ENCODE data around the gene RAC2. TPM values are rescaled to one million over a fixed set of nuclear protein-coding genes. Genes with fewer than 3 reads are reported as not detected.

The RAC2 gene
- polyA plus RNA-seq, 2 of the 4 experiments (the other 2 are of a cell fraction): 0.05 TPM; not detected in 1

GRCh38 chr22:37220543-37220981, 23.5 kb downstream of the RAC2 start:
- ATAC-seq: no peak
- Histone ChIP-seq H3K4me1 (no peaks in the 10 kb centered on the region), H3K27ac (no peak overlapping the region), H3K9me3 (no peaks in the 10 kb centered on the region; the same call in 2 of the 3 replicates), H3K4me2 (no peak overlapping the region), H3K4me3 (no peak overlapping the region)
- WGBS (ENCODE audit: missing lambda C conversion rate): 61% methylated on average over 4 of the region's 4 CpGs
- TF ChIP-seq POLR2AphosphoS2 (conservative IDR thresholded peaks at IDR 0.05; ENCODE audit: low read length) (no peak), RARB (CRISPR knock-in tag; IDR thresholded peaks at IDR 0.05) (no peak), REST (IDR thresholded peaks at IDR 0.05) (no peak), CTCF (IDR thresholded peaks at IDR 0.05) (no peak), JUN (IDR thresholded peaks at IDR 0.05) (no peak), HES2 (IDR thresholded peaks at IDR 0.05) (no peak), CBX8 (IDR thresholded peaks at IDR 0.05) (no peak), ZSCAN20 (CRISPR knock-in tag; IDR thresholded peaks at IDR 0.05) (no peak), NPAS2 (CRISPR knock-in tag; IDR thresholded peaks at IDR 0.05; ENCODE audit: borderline replicate concordance) (no peak), HOXB13 (CRISPR knock-in tag; IDR thresholded peaks at IDR 0.05; ENCODE audit: low read depth) (no peak), NR3C1 (IDR thresholded peaks at IDR 0.05) (no peak), HEYL (CRISPR knock-in tag; IDR thresholded peaks at IDR 0.05) (no peak), PHF8 (IDR thresholded peaks at IDR 0.05; ENCODE audit: borderline replicate concordance, low read depth) (no peak), ELK1 (IDR thresholded peaks at IDR 0.05; ENCODE audit: low read depth, low read length) (no peak), POLR2A (IDR thresholded peaks at IDR 0.05; ENCODE audit: low read length) (no peak), USF2 (IDR thresholded peaks at IDR 0.05) (no peak)
- CTCF ChIA-PET: no interaction called here
- POLR2A ChIA-PET: no interaction called here
- no peak for DNase-seq (ENCODE audit: low read depth in 1 of 2, low spot score in 1 of 2)
- FAIRE-seq: no peak

GRCh38 chr22:37219533-37219932, 24.5 kb downstream of the RAC2 start:
- Histone ChIP-seq H3K4me2 (no peak overlapping the region), H3K4me3 (no peak overlapping the region), H3K9me3 (no peaks in the 10 kb centered on the region; the same call in 2 of the 3 replicates), H3K27ac (no peak overlapping the region), H3K4me1 (no peaks in the 10 kb centered on the region)
- ChIA-PET POLR2A (no interaction called here), CTCF (interaction anchor here (0.8 to 0.9 kb wide), 3 partner anchors 19 to 54 kb away, joined by 3 to 5 read pairs (median 3); no protein-coding TSS in a partner anchor)
- WGBS (ENCODE audit: missing lambda C conversion rate): 58% methylated on average over 6 of the region's 6 CpGs
- TF ChIP-seq SMC3 (IDR thresholded peaks at IDR 0.05): no peak
- no peak for TF ChIP-seq ELK1 (IDR thresholded peaks at IDR 0.05; ENCODE audit: low read depth, low read length)
- TF ChIP-seq MAFK (IDR thresholded peaks at IDR 0.05; ENCODE audit: partially characterized antibody): no peak
- no peak for TF ChIP-seq CBX2 (IDR thresholded peaks at IDR 0.05; ENCODE audit: borderline replicate concordance, low read depth)
- TF ChIP-seq HOXB13 (CRISPR knock-in tag; IDR thresholded peaks at IDR 0.05; ENCODE audit: low read depth): no peak
- TF ChIP-seq EHF (CRISPR knock-in tag; IDR thresholded peaks at IDR 0.05): no peak
- TF ChIP-seq POLR2A (IDR thresholded peaks at IDR 0.05; ENCODE audit: low read length): no peak
- TF ChIP-seq ESRRA (IDR thresholded peaks at IDR 0.05; ENCODE audit: borderline replicate concordance, low read length): no peak
- TF ChIP-seq PHF8 (IDR thresholded peaks at IDR 0.05; ENCODE audit: borderline replicate concordance, low read depth): no peak
- no peak for TF ChIP-seq RNF2 (IDR thresholded peaks at IDR 0.05; ENCODE audit: borderline replicate concordance, low read depth)
- no peak for TF ChIP-seq HDAC2 (IDR thresholded peaks at IDR 0.05)
- no peak for TF ChIP-seq JUN (IDR thresholded peaks at IDR 0.05)
- TF ChIP-seq TP53 (CRISPR knock-in tag; IDR thresholded peaks at IDR 0.05): no peak
- TF ChIP-seq ZFP36 (IDR thresholded peaks at IDR 0.05; ENCODE audit: borderline replicate concordance, partially characterized antibody): no peak
- TF ChIP-seq CHD4 (IDR thresholded peaks at IDR 0.05; ENCODE audit: borderline replicate concordance): no peak
- no peak for TF ChIP-seq ZC3H11A (IDR thresholded peaks at IDR 0.05)
- no peak for TF ChIP-seq BHLHE40 (IDR thresholded peaks at IDR 0.05; ENCODE audit: low read depth, low read length)
- no peak for FAIRE-seq
- no peak for ATAC-seq
- no peak for DNase-seq (ENCODE audit: low read depth in 1 of 2, low spot score in 1 of 2)
